ENCODE measurements around the gene PIK3C2G.

Gene PIK3C2G

DNA sequence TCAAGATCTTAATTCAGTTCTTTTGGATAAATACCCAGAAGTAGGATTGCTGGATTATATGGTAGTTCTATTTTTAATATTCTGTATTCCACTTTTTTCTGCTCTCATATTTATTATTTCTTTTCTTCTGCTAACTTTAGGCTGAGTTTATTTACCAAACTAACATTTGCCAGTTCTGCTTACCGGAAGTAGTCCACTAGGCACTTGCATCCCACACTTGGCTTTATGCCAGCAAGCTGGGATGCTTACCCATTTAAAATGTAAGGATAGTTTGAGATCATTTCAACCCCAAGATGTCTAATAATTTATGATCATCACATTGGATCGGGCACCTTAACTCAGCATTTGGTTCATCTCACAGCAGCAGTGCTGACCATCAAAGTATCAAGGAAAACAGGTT lies 96.8 kb downstream of the PIK3C2G start:
- TF ChIP-seq, protein P1, sequence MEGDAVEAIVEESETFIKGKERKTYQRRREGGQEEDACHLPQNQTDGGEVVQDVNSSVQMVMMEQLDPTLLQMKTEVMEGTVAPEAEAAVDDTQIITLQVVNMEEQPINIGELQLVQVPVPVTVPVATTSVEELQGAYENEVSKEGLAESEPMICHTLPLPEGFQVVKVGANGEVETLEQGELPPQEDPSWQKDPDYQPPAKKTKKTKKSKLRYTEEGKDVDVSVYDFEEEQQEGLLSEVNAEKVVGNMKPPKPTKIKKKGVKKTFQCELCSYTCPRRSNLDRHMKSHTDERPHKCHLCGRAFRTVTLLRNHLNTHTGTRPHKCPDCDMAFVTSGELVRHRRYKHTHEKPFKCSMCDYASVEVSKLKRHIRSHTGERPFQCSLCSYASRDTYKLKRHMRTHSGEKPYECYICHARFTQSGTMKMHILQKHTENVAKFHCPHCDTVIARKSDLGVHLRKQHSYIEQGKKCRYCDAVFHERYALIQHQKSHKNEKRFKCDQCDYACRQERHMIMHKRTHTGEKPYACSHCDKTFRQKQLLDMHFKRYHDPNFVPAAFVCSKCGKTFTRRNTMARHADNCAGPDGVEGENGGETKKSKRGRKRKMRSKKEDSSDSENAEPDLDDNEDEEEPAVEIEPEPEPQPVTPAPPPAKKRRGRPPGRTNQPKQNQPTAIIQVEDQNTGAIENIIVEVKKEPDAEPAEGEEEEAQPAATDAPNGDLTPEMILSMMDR (IDR thresholded peaks at IDR 0.05; ENCODE audit: low read length, missing control alignments): no peak
- no peak for DNase-seq (ENCODE audit: low read depth)
- no peak overlapping the region for H3K4me3 ChIP-seq (replicated peaks; ENCODE audit: low read depth, low read length)

DNA sequence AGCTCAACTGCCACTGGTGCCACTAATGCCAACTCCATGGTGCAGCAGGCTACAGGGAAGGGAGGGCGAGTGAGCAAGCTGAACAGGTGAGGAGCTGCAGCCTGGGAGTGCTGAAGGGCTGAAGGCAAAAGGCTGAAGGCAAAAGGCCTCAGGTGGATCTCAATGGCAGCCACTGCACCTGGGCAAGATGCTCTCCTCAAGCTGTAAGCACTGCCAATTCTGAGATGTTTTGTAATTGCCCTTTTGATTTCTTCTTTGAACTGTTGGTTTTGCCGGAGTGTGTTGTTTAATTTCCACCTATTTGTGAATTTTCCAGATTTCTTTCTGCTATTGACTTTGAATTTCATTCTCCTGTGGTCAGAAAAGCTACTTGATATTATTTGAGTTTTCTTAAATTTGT lies 97.6 kb downstream of the PIK3C2G start:
- no peak overlapping the region for H3K4me3 ChIP-seq (replicated peaks; ENCODE audit: low read depth, low read length)
- TF ChIP-seq, protein P1 (IDR thresholded peaks at IDR 0.05; ENCODE audit: low read length, missing control alignments): no peak
- DNase-seq (ENCODE audit: low read depth): no peak

DNA sequence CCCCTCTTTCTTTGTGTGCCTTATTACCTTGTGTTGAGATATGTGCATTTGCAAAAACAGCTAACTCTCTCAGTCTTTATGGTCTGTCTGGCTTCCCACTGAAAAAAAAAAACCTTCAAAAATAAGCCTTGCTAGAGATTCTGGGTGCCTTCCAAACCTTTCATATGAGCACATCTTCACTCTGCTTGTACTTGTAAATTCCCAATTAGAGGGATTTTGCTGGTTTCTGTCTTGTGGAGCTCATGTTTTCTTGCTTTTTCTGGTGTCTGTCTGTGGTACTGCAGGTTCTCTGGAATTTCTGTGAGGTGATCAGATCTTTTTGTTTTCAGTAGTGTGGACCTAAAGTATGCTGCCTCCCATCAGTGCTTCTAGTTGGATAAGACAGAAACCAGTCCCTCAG lies 100.1 kb downstream of the PIK3C2G start:
- H3K4me3 ChIP-seq (replicated peaks; ENCODE audit: low read depth, low read length): no peak overlapping the region
- no peak for DNase-seq (ENCODE audit: low read depth)
- TF ChIP-seq, protein P1 (IDR thresholded peaks at IDR 0.05; ENCODE audit: low read length, missing control alignments): no peak

DNA sequence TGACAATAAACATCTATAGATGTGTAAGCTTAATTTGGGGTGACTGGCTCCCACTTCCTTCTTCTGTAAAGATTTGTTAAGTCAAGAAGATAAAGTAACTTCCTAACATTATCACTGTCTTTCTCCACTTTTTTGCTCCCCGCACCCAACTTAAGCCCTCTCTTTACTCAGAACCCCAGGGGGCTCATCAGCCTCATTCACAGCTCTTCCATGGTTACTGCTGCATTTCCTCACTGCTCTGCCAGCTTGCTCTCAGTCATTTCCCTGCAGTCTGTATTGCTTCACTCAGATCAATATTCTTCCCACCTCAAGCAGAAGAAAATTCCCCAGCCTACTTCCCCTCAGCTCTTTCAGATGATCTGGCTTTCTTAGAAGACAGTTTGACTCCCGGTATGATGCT lies 102.0 kb downstream of the PIK3C2G start:
- H3K4me3 ChIP-seq (replicated peaks; ENCODE audit: low read depth, low read length): no peak overlapping the region
- TF ChIP-seq, protein P1 (IDR thresholded peaks at IDR 0.05; ENCODE audit: low read length, missing control alignments): no peak
- no peak for DNase-seq (ENCODE audit: low read depth)

DNA sequence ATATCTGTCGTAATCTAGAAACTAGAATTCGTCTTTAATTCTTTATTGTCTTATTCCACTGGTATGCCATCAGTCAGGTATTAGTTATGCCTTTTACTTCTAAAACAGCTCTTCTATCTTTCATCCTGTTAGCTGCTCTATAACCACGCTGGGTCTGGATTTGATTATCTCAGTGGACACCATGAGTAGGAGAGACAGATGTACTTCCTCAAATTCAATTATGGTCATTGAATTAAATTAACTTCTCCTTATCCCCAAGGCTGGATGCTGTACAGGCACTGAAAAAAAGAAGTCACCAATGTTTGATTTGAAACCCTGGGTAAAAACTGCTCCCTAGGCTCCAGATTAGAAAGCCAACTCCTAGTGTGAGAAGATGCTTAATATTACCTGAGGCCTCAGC lies 107.3 kb downstream of the PIK3C2G start:
- no peak overlapping the region for H3K4me3 ChIP-seq (replicated peaks; ENCODE audit: low read depth, low read length)
- TF ChIP-seq, protein P1 (IDR thresholded peaks at IDR 0.05; ENCODE audit: low read length, missing control alignments): no peak
- no peak for DNase-seq (ENCODE audit: low read depth)

- no peak overlapping the region for H3K4me3 ChIP-seq (replicated peaks; ENCODE audit: low read depth, low read length)
- DNase-seq (ENCODE audit: low read depth): no peak
- TF ChIP-seq, protein P1 (IDR thresholded peaks at IDR 0.05; ENCODE audit: low read length, missing control alignments): no peak
Measured at GRCh38 chr12:18373181-18373580, 111.9 kb downstream of the PIK3C2G start.

DNA sequence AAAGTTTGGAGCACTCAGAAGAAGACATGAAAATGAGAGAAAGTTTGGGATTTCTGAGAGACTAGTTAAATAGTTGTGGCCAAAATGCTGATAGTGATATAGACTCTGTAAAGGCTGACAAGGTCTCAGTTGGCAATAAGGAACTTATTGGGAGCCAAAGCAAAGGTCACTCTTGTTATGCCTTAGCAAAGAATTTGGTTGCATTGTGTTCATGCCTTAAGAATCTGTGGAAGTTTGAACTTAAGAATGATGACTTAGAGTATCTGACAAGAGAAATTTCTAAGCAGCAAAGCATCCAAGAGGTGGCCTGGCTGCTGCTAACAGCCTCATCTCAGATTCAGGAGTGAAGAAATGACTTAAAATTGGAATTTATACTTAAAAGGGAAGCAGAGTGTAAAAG lies 113.8 kb downstream of the PIK3C2G start:
- H3K4me3 ChIP-seq (replicated peaks; ENCODE audit: low read depth, low read length): no peak overlapping the region
- TF ChIP-seq, protein P1 (IDR thresholded peaks at IDR 0.05; ENCODE audit: low read length, missing control alignments): no peak
- DNase-seq (ENCODE audit: low read depth): no peak
